GM18873 (cell line): ENCODE data around the gene GRK2.
A peak's percentile ranks its signal among the peaks of the same experiment; 100 is the strongest.

Experiments
- ATAC-seq: cut with Tn5 transposase; IDR thresholded peaks from one replicate; pipeline ENCODE4 v1.9.1; 2021; ENCODE audit warnings: mild to moderate bottlenecking, moderate library complexity, moderate number of reproducible peaks; ENCODE audit not compliant: unreplicated experiment, low FRiP score

The GRK2 gene

GRCh38 chr11:67280788-67281551, 14.7 kb downstream of the GRK2 start:
- no peak for ATAC-seq

GRCh38 chr11:67281552-67282150, 15.4 kb downstream of the GRK2 start:
- ATAC-seq, result no peak

GRCh38 chr11:67282155-67282875, 16.0 kb downstream of the GRK2 start:
- ATAC-seq, result no peak

GRCh38 chr11:67282876-67283371, 16.7 kb downstream of the GRK2 start:
- no peak for ATAC-seq

- ATAC-seq, result no peak
Observed at GRCh38 chr11:67283481-67283963, 17.2 kb downstream of the GRK2 start.

GRCh38 chr11:67284811-67285540, 18.7 kb downstream of the GRK2 start:
- no peak for ATAC-seq

GRCh38 chr11:67285541-67286498, 19.5 kb downstream of the GRK2 start:
- ATAC-seq, result no peak

GRCh38 chr11:67286621-67287333, 20.5 kb downstream of the GRK2 start:
- no peak for ATAC-seq

- no peak for ATAC-seq
Observed at GRCh38 chr11:67287355-67288197, 21.3 kb downstream of the GRK2 start.

- no peak for ATAC-seq
Observed at GRCh38 chr11:67288198-67288451, 21.9 kb downstream of the GRK2 start.

- peak; percentile 44 for ATAC-seq
Observed at GRCh38 chr11:67288452-67289225, 22.4 kb downstream of the GRK2 start.

GRCh38 chr11:67289226-67289650, 23.0 kb downstream of the GRK2 start, which contains the start of gene ANKRD13D:
TSS of gene ANKRD13D (plus strand) at chr11:67289303. CDS start at chr11:67289461, 158 bp downstream.
- ATAC-seq, result peak; percentile 22

GRCh38 chr11:67289651-67290479, 23.6 kb downstream of the GRK2 start:
- ATAC-seq, result no peak

- no peak for ATAC-seq
Observed at GRCh38 chr11:67290801-67291200, 24.5 kb downstream of the GRK2 start.

GRCh38 chr11:67291481-67292381, 25.5 kb downstream of the GRK2 start:
- no peak for ATAC-seq
